GM18507 (cell line): ENCODE measurements around the gene SAC3D1.

Experiments
- DNase-seq: peaks from one replicate; pipeline ENCODE4 v3.0.0; 2011; ENCODE audit warnings: low read depth; ENCODE audit not compliant: insufficient read length; ENCODE audit errors: extremely low spot score
- FAIRE-seq: peaks from 2 replicates; lab custom pipeline; 2011; peaks lifted over from hg19 to GRCh38; lab: Jason Lieb, UNC

SAC3D1 gene

DNA sequence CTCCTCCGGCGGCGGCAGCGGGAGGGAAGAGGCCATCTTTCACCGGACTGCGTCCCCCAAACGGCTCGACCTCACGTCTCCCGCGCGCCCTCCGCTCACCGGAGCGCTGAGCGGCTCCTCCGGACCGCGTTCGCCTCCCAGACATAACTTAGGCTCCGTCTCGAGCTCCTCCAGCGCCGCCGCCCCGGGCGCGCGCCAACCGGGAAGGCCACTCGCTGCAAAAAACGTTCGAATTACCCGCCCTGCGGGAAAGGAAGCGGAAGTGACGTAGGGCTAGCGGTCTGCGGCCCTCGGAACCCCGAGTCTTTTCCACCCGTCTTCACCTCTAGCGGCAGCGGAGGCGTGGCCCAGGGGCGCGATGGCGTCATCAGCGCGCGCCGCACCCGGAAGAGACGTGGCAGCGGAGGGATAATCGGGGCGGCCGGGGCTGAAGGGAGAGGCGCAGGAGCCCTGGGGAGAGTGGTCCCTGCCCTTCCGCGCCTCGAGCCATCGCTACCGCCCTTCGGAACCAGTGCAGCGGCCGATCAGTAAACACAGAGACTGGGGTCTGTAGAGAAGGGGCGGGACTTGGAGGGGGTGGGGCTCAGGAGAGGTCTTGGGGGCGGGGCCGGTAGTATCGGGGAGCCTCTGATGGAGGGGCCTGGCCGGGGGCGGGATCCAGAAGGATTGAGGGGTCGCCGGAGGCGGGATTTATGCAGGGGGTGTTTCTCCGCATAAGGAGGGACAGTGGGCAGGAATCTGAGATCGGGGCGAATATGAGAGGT, 43.0 kb downstream of the SAC3D1 start, which contains the start of the genes CDCA5 and ZFPL1:
TSS of gene CDCA5 (minus strand) at position 207 of the 764 bp plus-strand sequence. CDS start at position 145, 62 bp downstream.
TSS of gene ZFPL1 (plus strand) at position 389 of the 764 bp plus-strand sequence. CDS start 477 bp downstream, outside the sequence.
- FAIRE-seq = peak; percentile 95
- DNase-seq = peak; percentile 98

GRCh38 chr11:65084598-65085375, 43.8 kb downstream of the SAC3D1 start:
- no peak for DNase-seq
- FAIRE-seq = no peak

- FAIRE-seq (no peak), DNase-seq (no peak)
These were observed 44.4 kb downstream of the SAC3D1 start for GRCh38 chr11:65085446-65085845.

DNA sequence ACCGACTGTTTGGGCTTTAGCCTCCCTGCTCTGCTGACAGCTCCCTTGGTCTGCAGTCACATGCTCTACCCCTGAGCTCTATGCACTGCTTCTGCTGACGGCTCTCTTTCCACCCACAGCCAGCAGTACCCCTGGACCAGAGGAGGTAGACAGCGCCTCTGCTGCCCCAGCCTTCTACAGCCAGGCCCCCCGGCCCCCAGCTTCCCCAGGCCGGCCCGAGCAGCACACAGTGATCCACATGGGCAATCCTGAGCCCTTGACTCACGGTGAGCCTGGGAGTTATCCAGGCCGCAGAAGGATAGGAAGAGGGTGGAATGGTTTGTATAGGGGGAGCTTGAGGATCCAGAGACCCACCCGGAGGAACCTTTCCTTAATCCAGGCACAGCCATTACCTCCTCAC, 45.8 kb downstream of the SAC3D1 start:
- FAIRE-seq = no peak

GRCh38 chr11:65087216-65087615, 46.2 kb downstream of the SAC3D1 start:
- DNase-seq (no peak), FAIRE-seq (no peak)

More for the DNA sequence above, 45.8 kb downstream of the SAC3D1 start:
- no peak for DNase-seq

DNA sequence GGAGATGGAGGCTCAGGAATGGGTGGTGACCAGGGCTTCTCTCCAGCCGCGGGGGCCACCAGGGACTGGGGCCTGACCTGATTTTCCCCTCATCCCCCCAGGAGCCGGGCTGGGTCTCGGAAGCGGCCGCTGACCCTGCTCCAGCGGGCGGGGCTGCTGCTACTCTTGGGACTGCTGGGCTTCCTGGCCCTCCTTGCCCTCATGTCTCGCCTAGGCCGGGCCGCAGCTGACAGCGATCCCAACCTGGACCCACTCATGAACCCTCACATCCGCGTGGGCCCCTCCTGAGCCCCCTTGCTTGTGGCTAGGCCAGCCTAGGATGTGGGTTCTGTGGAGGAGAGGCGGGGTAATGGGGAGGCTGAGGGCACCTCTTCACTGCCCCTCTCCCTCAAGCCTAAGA, 46.8 kb downstream of the SAC3D1 start:
- no peak for DNase-seq
- FAIRE-seq = no peak

DNA sequence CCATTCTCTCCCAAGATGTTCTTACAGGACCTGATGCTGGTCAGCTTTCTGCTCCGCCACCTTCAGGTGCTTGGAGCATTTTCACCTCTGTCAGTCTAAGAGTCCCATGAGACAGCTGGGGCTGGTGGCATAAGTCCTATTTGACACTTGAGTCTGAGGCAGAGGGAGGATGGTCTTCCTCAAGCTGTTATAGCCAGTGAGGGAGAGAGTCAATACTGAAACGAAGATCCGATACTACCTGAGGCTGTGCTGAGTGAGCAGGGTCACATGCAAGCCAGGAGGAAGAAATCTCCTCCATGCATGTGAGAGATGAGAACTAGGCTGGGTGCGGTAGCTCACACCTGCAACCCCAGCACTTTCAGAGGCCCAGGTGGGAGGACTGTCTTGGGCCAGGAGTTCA, 48.6 kb downstream of the SAC3D1 start:
- FAIRE-seq (no peak), DNase-seq (no peak)

- no peak for FAIRE-seq
- no peak for DNase-seq
These were observed 49.6 kb downstream of the SAC3D1 start for GRCh38 chr11:65090628-65091027.
